K562 (cell line): ENCODE results near the gene GIGYF1. TPM values are rescaled to one million over a fixed set of nuclear protein-coding genes. Genes with fewer than 3 reads are reported as not detected.

Experiments
- AFF1 ChIP-seq, 2 experiments: fragments of 450-650 bp; IDR thresholded peaks; 2 replicates each; pipeline ENCODE4 v1.6.1; 2018; ENCODE audit warnings: mild to moderate bottlenecking in 2 of 2, low read depth in 1 of 2; ENCODE audit not compliant: partially characterized antibody in 2 of 2
- CGGBP1 ChIP-seq: fragments of 250-450 bp; sonication (Bioruptor Pico); IDR thresholded peaks from 2 replicates; pipeline ENCODE4 v1.9.0; 2021; ENCODE audit warnings: mild to moderate bottlenecking
- MTA1 ChIP-seq: fragments of 450-650 bp; IDR thresholded peaks from 2 replicates; pipeline ENCODE4 v1.6.1; 2017; ENCODE audit warnings: borderline replicate concordance
- RBM39 ChIP-seq: fragments of 200-400 bp; formaldehyde crosslinking; optimal IDR thresholded peaks from 2 replicates; pipeline ENCODE3; 2018; ENCODE audit warnings: low read depth, low read length
- TFAM ChIP-seq: fragments of 250-450 bp; sonication (Bioruptor Pico); conservative IDR thresholded peaks from 2 replicates; pipeline ENCODE4 v1.5.0; 2021; ENCODE audit warnings: mild to moderate bottlenecking, moderate library complexity
- THAP7 ChIP-seq: fragments of 250-450 bp; sonication (Bioruptor Pico); IDR thresholded peaks from 2 replicates; pipeline ENCODE4 v1.5.0; 2021
- ZBTB7A ChIP-seq: IDR thresholded peaks from 2 replicates; pipeline ENCODE4 v1.6.1; 2011; ENCODE audit warnings: low read depth, mild to moderate bottlenecking, low read length, moderate library complexity, borderline replicate concordance; ENCODE audit not compliant: control insufficient read depth
- ZNF217 ChIP-seq: sonication (generic); formaldehyde crosslinking; IDR thresholded peaks from 2 replicates; pipeline ENCODE4 v1.8.0; 2022; ENCODE audit warnings: mild to moderate bottlenecking, missing genetic modification reagents
- ZNF431 ChIP-seq: sonication (generic); formaldehyde crosslinking; IDR thresholded peaks from 2 replicates; pipeline ENCODE4 v1.8.0; 2022; ENCODE audit warnings: mild to moderate bottlenecking, missing genetic modification reagents
- polyA plus RNA-seq, 8 experiments: library from polyadenylated mRNA; depleted of rRNA in 4 of 8; stranded (reverse) in 5 of 8; unstranded in 3 of 8; fragments of >200 nt; fragmentation: Nextera tagmentation in 2 of 8; fragmentation: Illumina TruSeq in 1 of 8; extraction: Ambion mirVana in 2 of 8; extraction: Trizol in 1 of 8; gene quantifications; 2 replicates each; pipeline versions ENCODE4 v1.2.1 to v1.2.3, GENCODE V29; 2011 to 2014; ENCODE audit warnings: inconsistent platforms in 1 of 8, missing spikeins in 1 of 8
- total RNA-seq, 7 experiments: library from RNA; depleted of rRNA in 6 of 7; stranded (reverse); fragments of >200 nt in 6 of 7; fragmentation: Illumina TruSeq in 2 of 7; extraction: Trizol in 2 of 7; gene quantifications; 2 replicates each; pipeline versions ENCODE4 v1.2.1 to v1.2.3, GENCODE V29; 2011 to 2021; ENCODE audit warnings: low replicate concordance in 1 of 7
- TF ChIP-seq, protein P1 (sequence below), 2 experiments: fragments of 200-800 bp in 1 of 2; sonication (Bioruptor generic) in 1 of 2; sonication (generic) in 1 of 2; formaldehyde crosslinking in 1 of 2; IDR thresholded peaks in 1 of 2; conservative IDR thresholded peaks in 1 of 2; 2 replicates each; pipeline versions ENCODE4 v1.5.0 to v1.6.1; 2016 to 2020; ENCODE audit warnings: missing compliant biosample characterization in 1 of 2, missing genetic modification characterization in 1 of 2, missing genetic modification reagents in 1 of 2
- TF ChIP-seq, protein P2 (sequence below), 2 experiments: fragments of 450-650 bp; formaldehyde crosslinking in 1 of 2; IDR thresholded peaks; 2 replicates each; pipeline versions ENCODE4 v1.4.0 to v1.6.1; 2014 to 2020; ENCODE audit warnings: mild to moderate bottlenecking in 2 of 2, borderline replicate concordance in 1 of 2, low read depth in 1 of 2

GIGYF1 gene
- total and polyA plus RNA-seq, 9 of the 15 experiments (the other 6 are each of a cell fraction or from before 2014, with no cell fraction given) = 0.56 to 76.2 (median 16.8) TPM

GRCh38 chr7:100673302-100673941, 20.6 kb downstream of the GIGYF1 start, which contains the start of gene GNB2 (continued):
- TF ChIP-seq AFF1 (IDR thresholded peaks at IDR 0.05; ENCODE audit: low read depth in 1 of 2, partially characterized antibody in 2 of 2) (peak in 1 of 2 experiments; percentile 92), ZBTB7A (peak; percentile 77), ZNF431 (CRISPR knock-in tag) (no peak), MTA1 (peak; percentile 59; the same call in 1 of the 2 replicates), ZNF217 (CRISPR knock-in tag) (no peak), TFAM (CRISPR knock-in tag) (no peak), CGGBP1 (CRISPR knock-in tag) (peak; percentile 98; the same call in 1 of the 2 replicates), THAP7 (CRISPR knock-in tag) (peak; percentile 88), RBM39 (no peak)
- TF ChIP-seq, protein P1, sequence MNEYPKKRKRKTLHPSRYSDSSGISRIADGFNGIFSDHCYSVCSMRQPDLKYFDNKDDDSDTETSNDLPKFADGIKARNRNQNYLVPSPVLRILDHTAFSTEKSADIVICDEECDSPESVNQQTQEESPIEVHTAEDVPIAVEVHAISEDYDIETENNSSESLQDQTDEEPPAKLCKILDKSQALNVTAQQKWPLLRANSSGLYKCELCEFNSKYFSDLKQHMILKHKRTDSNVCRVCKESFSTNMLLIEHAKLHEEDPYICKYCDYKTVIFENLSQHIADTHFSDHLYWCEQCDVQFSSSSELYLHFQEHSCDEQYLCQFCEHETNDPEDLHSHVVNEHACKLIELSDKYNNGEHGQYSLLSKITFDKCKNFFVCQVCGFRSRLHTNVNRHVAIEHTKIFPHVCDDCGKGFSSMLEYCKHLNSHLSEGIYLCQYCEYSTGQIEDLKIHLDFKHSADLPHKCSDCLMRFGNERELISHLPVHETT (CRISPR knock-in tag; conservative IDR thresholded peaks at IDR 0.05 in 1 of 2, IDR thresholded peaks at IDR 0.05 in 1 of 2) = peak in 1 of 2 experiments; percentile 97; a peak in 2 of 4 replicates
- TF ChIP-seq, protein P2, sequence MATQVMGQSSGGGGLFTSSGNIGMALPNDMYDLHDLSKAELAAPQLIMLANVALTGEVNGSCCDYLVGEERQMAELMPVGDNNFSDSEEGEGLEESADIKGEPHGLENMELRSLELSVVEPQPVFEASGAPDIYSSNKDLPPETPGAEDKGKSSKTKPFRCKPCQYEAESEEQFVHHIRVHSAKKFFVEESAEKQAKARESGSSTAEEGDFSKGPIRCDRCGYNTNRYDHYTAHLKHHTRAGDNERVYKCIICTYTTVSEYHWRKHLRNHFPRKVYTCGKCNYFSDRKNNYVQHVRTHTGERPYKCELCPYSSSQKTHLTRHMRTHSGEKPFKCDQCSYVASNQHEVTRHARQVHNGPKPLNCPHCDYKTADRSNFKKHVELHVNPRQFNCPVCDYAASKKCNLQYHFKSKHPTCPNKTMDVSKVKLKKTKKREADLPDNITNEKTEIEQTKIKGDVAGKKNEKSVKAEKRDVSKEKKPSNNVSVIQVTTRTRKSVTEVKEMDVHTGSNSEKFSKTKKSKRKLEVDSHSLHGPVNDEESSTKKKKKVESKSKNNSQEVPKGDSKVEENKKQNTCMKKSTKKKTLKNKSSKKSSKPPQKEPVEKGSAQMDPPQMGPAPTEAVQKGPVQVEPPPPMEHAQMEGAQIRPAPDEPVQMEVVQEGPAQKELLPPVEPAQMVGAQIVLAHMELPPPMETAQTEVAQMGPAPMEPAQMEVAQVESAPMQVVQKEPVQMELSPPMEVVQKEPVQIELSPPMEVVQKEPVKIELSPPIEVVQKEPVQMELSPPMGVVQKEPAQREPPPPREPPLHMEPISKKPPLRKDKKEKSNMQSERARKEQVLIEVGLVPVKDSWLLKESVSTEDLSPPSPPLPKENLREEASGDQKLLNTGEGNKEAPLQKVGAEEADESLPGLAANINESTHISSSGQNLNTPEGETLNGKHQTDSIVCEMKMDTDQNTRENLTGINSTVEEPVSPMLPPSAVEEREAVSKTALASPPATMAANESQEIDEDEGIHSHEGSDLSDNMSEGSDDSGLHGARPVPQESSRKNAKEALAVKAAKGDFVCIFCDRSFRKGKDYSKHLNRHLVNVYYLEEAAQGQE (IDR thresholded peaks at IDR 0.05; ENCODE audit: borderline replicate concordance) = peak; percentile 95
- TF ChIP-seq, protein P2 (CRISPR knock-in tag; IDR thresholded peaks at IDR 0.05; ENCODE audit: low read depth) = peak; percentile 87; the same call in 1 of the 2 replicates
